Lower leg skin (tissue), 3 donors: ENCODE measurements around the gene SIAH2.

Source experiments
- CTCF ChIP-seq, 3 donors: fragments of 450-650 bp; IDR thresholded peaks; one replicate each; pipeline ENCODE4 v1.5.1; 2016; ENCODE audit warnings: antibody characterized with exemption in 3 of 3, mild to moderate bottlenecking in 3 of 3, moderate library complexity in 2 of 3
- POLR2A ChIP-seq, 2 donors: fragments of 450-650 bp; IDR thresholded peaks; one replicate each; pipeline ENCODE4 v1.6.1; 2016 to 2017; ENCODE audit warnings: antibody characterized with exemption in 2 of 2, mild to moderate bottlenecking in 1 of 2, moderate library complexity in 1 of 2

- TF ChIP-seq CTCF (IDR thresholded peaks at IDR 0.05) (no peak), POLR2A (IDR thresholded peaks at IDR 0.05) (no peak)
Observed at GRCh38 chr3:150783920-150784746, 21.2 kb upstream of the SIAH2 start.
